Heart right ventricle (tissue), 16 donors: ENCODE results near the gene BMAL1. TPM values are rescaled to one million over a fixed set of nuclear protein-coding genes. Genes with fewer than 3 reads are reported as not detected.

Source experiments
- ATAC-seq, 8 donors: fragments of 200-7000 bp; cut with Tn5 transposase; one replicate each; pipeline ENCODE4 v1.9.1; 2020; ENCODE audit warnings: mild to moderate bottlenecking in 8 of 8, moderate library complexity in 8 of 8, moderate number of reproducible peaks in 1 of 8
- DNase-seq, 2 donors: peaks; one replicate each; pipeline ENCODE4 v3.0.0-alpha.2; 2020
- H3K27ac ChIP-seq, 10 donors: fragments of 200-600 bp; sonication (generic) in 2 of 10; one replicate each; pipeline versions ENCODE4 v1.5.0 to v1.8.0; 2020 to 2022; ENCODE audit warnings: mild to moderate bottlenecking in 3 of 10
- H3K27me3 ChIP-seq, 7 donors: fragments of 200-600 bp; one replicate each; pipeline ENCODE4 v1.8.0; 2021 to 2022; ENCODE audit warnings: mild to moderate bottlenecking in 2 of 7
- H3K36me3 ChIP-seq, 9 donors: fragments of 200-600 bp; sonication (generic) in 1 of 9; one replicate each; pipeline versions ENCODE4 v1.5.0 to v1.8.0; 2020 to 2022; ENCODE audit warnings: mild to moderate bottlenecking in 2 of 9
- H3K4me1 ChIP-seq, 9 donors: fragments of 200-600 bp; sonication (generic) in 1 of 9; one replicate each; pipeline versions ENCODE4 v1.5.0 to v1.8.0; 2020 to 2022; ENCODE audit warnings: mild to moderate bottlenecking in 4 of 9
- H3K4me3 ChIP-seq, 10 donors: fragments of 200-600 bp; sonication (generic) in 2 of 10; one replicate each; pipeline versions ENCODE4 v1.5.0 to v1.8.0; 2020 to 2022; ENCODE audit warnings: mild to moderate bottlenecking in 7 of 10, moderate library complexity in 2 of 10
- H3K9me3 ChIP-seq, 11 donors: fragments of 200-600 bp in 10 of 11; sonication (generic) in 2 of 11; one replicate each; pipeline versions ENCODE4 v1.5.0 to v1.8.0; 2013 to 2022; ENCODE audit warnings: mild to moderate bottlenecking in 2 of 11, control low read depth in 1 of 11, moderate library complexity in 1 of 11
- CTCF ChIP-seq, 9 donors: fragments of 200-600 bp; sonication (generic) in 2 of 9; IDR thresholded peaks; one replicate each; pipeline versions ENCODE4 v1.5.0 to v1.8.0; 2021 to 2022; ENCODE audit warnings: antibody characterized with exemption in 9 of 9, mild to moderate bottlenecking in 5 of 9, moderate library complexity in 1 of 9
- WGBS, 2 donors: extraction: QIAGEN DNeasy Blood & Tissue Kit; methylation state at CpG; one replicate each; pipeline ENCODE4 v1.1.7; 2013; ENCODE audit warnings: inconsistent platforms in 1 of 2; 5-methylcytosine and 5-hydroxymethylcytosine counted together
- intact Hi-C, 10 donors: fragments of 100-400 bp; cut with DNase I; formaldehyde crosslinking; loops; one replicate each; pipeline versions ENCODE4 v1.11.1 to v1.14.2; 2022
- polyA plus RNA-seq, 2 donors: library from polyadenylated mRNA; stranded (reverse); fragments of 200-250 nt; gene quantifications; one replicate each; pipeline ENCODE4 v1.2.3, GENCODE V29; 2013
- total RNA-seq, 10 donors: library from RNA; stranded (reverse); fragmentation: NEBNext Ultra II Directional in 3 of 10; extraction: Animal tissue kit (Norgen Biotek cat#: 25700) in 3 of 10; gene quantifications; one replicate each; pipeline versions ENCODE4 v1.2.1 to v1.2.4, GENCODE V29; 2021 to 2023
- donor health status: Arrhythmogenic right ventricular cardiomyopathy.
- donor health status: ischemic (EF 13 %, LVEDD 7.1; RV severe dilation, severe dysfunction).
- donor health status: healthy with polysubstance abuse.
- donor health status: DM: no; HTN: yes; CAD: no.
- donor health status: DM: no; HTN: no; CAD: no.
- donor health status: ischemic (EF 25% LVEDD 6.9; RV normal size, moderate dysfunction).
- donor health status: ischemic (EF 25% LVEDD 5.7; RV mildly dilated, moderate dysfunction).
- donor health status: healthy.
- donor health status: DM: yes; HTN: yes; CAD: no.
- donor health status: Ischemic cardiomyopathy.
- donor health status: ischemic (EF 35%, LVEDD 5.7; RV mildly dilated, moderate dysfunction).
- donor health status: nonischemic (EF 11% LVEDD 7.7; RV severe dilation, severe dysfunction).
- donor health status: DM: yes; HTN: yes; CAD: no.
- donor health status: PGD.
- donor health status: ischemic (EF 29% LVEDD 5.4; RV normal size, mild dysfunction).
- donor health status: nonischemic (EF 23%, LVEDD 6.1; RV moderate dilation, normal function).

BMAL1 gene
- total and polyA plus RNA-seq, 12 donors = 2.9 to 19.9 (median 10.2) TPM

- intact Hi-C loops = no loop called here
- no peak for TF ChIP-seq CTCF (IDR thresholded peaks at IDR 0.05)
- no peak overlapping the region for H3K27ac ChIP-seq
- DNase-seq = no peak
- H3K9me3 ChIP-seq = no peaks in the 10 kb centered on the region
- ATAC-seq = no peak
- H3K27me3 ChIP-seq = no peaks in the 10 kb centered on the region
- no peak overlapping the region for H3K4me3 ChIP-seq
- no peaks in the 10 kb centered on the region for H3K36me3 ChIP-seq
- 91 to 93% methylated on average over 3 of the region's 3 CpGs for WGBS, 2 donors
- H3K4me1 ChIP-seq = peaks cover 5 to 37% (median 18%) of the 10 kb centered on the region in 9 donors
These were observed 13.8 kb downstream of the BMAL1 start for GRCh38 chr11:13291361-13291760.

GRCh38 chr11:13291800-13292199, 14.2 kb downstream of the BMAL1 start:
- 74 to 78% methylated on average over 3 of the region's 3 CpGs for WGBS, 2 donors
- no peak for TF ChIP-seq CTCF (IDR thresholded peaks at IDR 0.05)
- intact Hi-C loops = no loop called here
- Histone ChIP-seq H3K36me3 (no peaks in the 10 kb centered on the region), H3K4me1 (peaks cover 5 to 35% (median 20%) of the 10 kb centered on the region in 9 donors), H3K27ac (no peak overlapping the region), H3K9me3 (no peaks in the 10 kb centered on the region), H3K4me3 (no peak overlapping the region), H3K27me3 (no peaks in the 10 kb centered on the region)
- no peak for DNase-seq
- ATAC-seq = no peak

- Histone ChIP-seq H3K4me3 (no peak overlapping the region), H3K27me3 (no peaks in the 10 kb centered on the region), H3K4me1 (peaks cover 8 to 41% (median 29%) of the 10 kb centered on the region in 9 donors), H3K27ac (no peak overlapping the region), H3K36me3 (no peaks in the 10 kb centered on the region), H3K9me3 (no peaks in the 10 kb centered on the region)
- no peak for TF ChIP-seq CTCF (IDR thresholded peaks at IDR 0.05)
- intact Hi-C loops = no loop called here
- WGBS, 2 donors = 98% methylated on average over 2 of the region's 2 CpGs
- no peak for DNase-seq
- no peak for ATAC-seq
These were observed 15.4 kb downstream of the BMAL1 start for GRCh38 chr11:13292970-13293369.

GRCh38 chr11:13294178-13294577, 16.6 kb downstream of the BMAL1 start:
- H3K9me3 ChIP-seq = no peaks in the 10 kb centered on the region
- no peaks in the 10 kb centered on the region for H3K27me3 ChIP-seq
- 67 to 75% methylated on average over 4 of the region's 4 CpGs for WGBS, 2 donors
- H3K36me3 ChIP-seq = no peaks in the 10 kb centered on the region
- intact Hi-C loops = no loop called here
- TF ChIP-seq CTCF (IDR thresholded peaks at IDR 0.05) = no peak
- no peak overlapping the region for H3K27ac ChIP-seq
- no peak for DNase-seq
- ATAC-seq = no peak
- no peak overlapping the region for H3K4me3 ChIP-seq
- peaks cover 8 to 53% (median 36%) of the 10 kb centered on the region in 9 donors for H3K4me1 ChIP-seq
